ENCODE data around the gene AFG3L2. TPM values are rescaled to one million over a fixed set of nuclear protein-coding genes. Genes with fewer than 3 reads are reported as not detected.
A peak's percentile ranks its signal among the peaks of the same experiment; 100 is the strongest.

The AFG3L2 gene
- total and polyA plus RNA-seq, 10 of the 15 experiments (the other 5 are each of a cell fraction or from before 2014, with no cell fraction given), result 21.0 to 72.7 (median 57.7) TPM

GRCh38 chr18:12376754-12377555 lies at the start of gene AFG3L2 (continued):
- TF ChIP-seq, protein P1, sequence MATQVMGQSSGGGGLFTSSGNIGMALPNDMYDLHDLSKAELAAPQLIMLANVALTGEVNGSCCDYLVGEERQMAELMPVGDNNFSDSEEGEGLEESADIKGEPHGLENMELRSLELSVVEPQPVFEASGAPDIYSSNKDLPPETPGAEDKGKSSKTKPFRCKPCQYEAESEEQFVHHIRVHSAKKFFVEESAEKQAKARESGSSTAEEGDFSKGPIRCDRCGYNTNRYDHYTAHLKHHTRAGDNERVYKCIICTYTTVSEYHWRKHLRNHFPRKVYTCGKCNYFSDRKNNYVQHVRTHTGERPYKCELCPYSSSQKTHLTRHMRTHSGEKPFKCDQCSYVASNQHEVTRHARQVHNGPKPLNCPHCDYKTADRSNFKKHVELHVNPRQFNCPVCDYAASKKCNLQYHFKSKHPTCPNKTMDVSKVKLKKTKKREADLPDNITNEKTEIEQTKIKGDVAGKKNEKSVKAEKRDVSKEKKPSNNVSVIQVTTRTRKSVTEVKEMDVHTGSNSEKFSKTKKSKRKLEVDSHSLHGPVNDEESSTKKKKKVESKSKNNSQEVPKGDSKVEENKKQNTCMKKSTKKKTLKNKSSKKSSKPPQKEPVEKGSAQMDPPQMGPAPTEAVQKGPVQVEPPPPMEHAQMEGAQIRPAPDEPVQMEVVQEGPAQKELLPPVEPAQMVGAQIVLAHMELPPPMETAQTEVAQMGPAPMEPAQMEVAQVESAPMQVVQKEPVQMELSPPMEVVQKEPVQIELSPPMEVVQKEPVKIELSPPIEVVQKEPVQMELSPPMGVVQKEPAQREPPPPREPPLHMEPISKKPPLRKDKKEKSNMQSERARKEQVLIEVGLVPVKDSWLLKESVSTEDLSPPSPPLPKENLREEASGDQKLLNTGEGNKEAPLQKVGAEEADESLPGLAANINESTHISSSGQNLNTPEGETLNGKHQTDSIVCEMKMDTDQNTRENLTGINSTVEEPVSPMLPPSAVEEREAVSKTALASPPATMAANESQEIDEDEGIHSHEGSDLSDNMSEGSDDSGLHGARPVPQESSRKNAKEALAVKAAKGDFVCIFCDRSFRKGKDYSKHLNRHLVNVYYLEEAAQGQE (IDR thresholded peaks at IDR 0.05; ENCODE audit: low read depth, low read length), result no peak
- TF ChIP-seq TCF3 (IDR thresholded peaks at IDR 0.05; ENCODE audit: borderline replicate concordance, insufficient read depth, low read depth, low read length), result 0 out of 2 replicates have a peak, but pooled peaks have one; percentile 67
- TF ChIP-seq RUNX3 (IDR thresholded peaks at IDR 0.05; ENCODE audit: low read length), result no peak; the same call in 1 of the 2 replicates
- TF ChIP-seq NFYB (IDR thresholded peaks at IDR 0.05; ENCODE audit: insufficient read depth, low read depth, low read length), result no peak
- TF ChIP-seq CBX5 (IDR thresholded peaks at IDR 0.05; ENCODE audit: low read depth), result no peak
- TF ChIP-seq DPF2 (IDR thresholded peaks at IDR 0.05), result peak; percentile 91
- TF ChIP-seq HSF1 (IDR thresholded peaks at IDR 0.05; ENCODE audit: low read depth, low read length), result no peak
- 0 out of 2 replicates have a peak, but pooled peaks have one; percentile 29 for TF ChIP-seq SIN3A (IDR thresholded peaks at IDR 0.05; ENCODE audit: low read depth, low read length)
- TF ChIP-seq CREB1 (IDR thresholded peaks at IDR 0.05; ENCODE audit: low read depth), result peak; percentile 73; the same call in 1 of the 2 replicates
- no peak for TF ChIP-seq RELB (IDR thresholded peaks at IDR 0.05; ENCODE audit: low read depth)
- TF ChIP-seq, protein P2, sequence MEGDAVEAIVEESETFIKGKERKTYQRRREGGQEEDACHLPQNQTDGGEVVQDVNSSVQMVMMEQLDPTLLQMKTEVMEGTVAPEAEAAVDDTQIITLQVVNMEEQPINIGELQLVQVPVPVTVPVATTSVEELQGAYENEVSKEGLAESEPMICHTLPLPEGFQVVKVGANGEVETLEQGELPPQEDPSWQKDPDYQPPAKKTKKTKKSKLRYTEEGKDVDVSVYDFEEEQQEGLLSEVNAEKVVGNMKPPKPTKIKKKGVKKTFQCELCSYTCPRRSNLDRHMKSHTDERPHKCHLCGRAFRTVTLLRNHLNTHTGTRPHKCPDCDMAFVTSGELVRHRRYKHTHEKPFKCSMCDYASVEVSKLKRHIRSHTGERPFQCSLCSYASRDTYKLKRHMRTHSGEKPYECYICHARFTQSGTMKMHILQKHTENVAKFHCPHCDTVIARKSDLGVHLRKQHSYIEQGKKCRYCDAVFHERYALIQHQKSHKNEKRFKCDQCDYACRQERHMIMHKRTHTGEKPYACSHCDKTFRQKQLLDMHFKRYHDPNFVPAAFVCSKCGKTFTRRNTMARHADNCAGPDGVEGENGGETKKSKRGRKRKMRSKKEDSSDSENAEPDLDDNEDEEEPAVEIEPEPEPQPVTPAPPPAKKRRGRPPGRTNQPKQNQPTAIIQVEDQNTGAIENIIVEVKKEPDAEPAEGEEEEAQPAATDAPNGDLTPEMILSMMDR (IDR thresholded peaks at IDR 0.05 in 2 of 3, conservative IDR thresholded peaks at IDR 0.05 in 1 of 3; ENCODE audit: control insufficient read depth in 2 of 3, extremely low read depth in 1 of 3, insufficient read depth in 1 of 3, low read depth in 3 of 3, low read length in 3 of 3), result no peak
- no peak for TF ChIP-seq JUND (IDR thresholded peaks at IDR 0.05; ENCODE audit: low read depth, low read length)
- no peak for TF ChIP-seq RAD51 (IDR thresholded peaks at IDR 0.05)
- TF ChIP-seq, protein P3, sequence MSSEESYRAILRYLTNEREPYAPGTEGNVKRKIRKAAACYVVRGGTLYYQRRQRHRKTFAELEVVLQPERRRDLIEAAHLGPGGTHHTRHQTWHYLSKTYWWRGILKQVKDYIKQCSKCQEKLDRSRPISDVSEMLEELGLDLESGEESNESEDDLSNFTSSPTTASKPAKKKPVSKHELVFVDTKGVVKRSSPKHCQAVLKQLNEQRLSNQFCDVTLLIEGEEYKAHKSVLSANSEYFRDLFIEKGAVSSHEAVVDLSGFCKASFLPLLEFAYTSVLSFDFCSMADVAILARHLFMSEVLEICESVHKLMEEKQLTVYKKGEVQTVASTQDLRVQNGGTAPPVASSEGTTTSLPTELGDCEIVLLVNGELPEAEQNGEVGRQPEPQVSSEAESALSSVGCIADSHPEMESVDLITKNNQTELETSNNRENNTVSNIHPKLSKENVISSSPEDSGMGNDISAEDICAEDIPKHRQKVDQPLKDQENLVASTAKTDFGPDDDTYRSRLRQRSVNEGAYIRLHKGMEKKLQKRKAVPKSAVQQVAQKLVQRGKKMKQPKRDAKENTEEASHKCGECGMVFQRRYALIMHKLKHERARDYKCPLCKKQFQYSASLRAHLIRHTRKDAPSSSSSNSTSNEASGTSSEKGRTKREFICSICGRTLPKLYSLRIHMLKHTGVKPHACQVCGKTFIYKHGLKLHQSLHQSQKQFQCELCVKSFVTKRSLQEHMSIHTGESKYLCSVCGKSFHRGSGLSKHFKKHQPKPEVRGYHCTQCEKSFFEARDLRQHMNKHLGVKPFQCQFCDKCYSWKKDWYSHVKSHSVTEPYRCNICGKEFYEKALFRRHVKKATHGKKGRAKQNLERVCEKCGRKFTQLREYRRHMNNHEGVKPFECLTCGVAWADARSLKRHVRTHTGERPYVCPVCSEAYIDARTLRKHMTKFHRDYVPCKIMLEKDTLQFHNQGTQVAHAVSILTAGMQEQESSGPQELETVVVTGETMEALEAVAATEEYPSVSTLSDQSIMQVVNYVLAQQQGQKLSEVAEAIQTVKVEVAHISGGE (CRISPR knock-in tag; IDR thresholded peaks at IDR 0.05), result 0 out of 2 replicates have a peak, but pooled peaks have one; percentile 20
- no peak for TF ChIP-seq NBN (IDR thresholded peaks at IDR 0.05)
- TF ChIP-seq SMAD5 (IDR thresholded peaks at IDR 0.05; ENCODE audit: low read depth), result no peak

Data from GM12878 (cell line).